Muscle layer of duodenum (tissue), 2 donors: ENCODE measurements around the gene ZFYVE27.
A peak's percentile ranks its signal among the peaks of the same experiment; 100 is the strongest.
"Not testable (repeated sequence)": the region's sequence is repeated elsewhere in the genome, so short reads cannot be mapped to it uniquely, and the experiment has no call there.

Experiments used
- H3K27ac ChIP-seq: one replicate; pipeline ENCODE4 v1.7.0; 2013; ENCODE audit warnings: mild to moderate bottlenecking, low read length
- H3K27me3 ChIP-seq: one replicate; pipeline ENCODE4 v1.7.0; 2013; ENCODE audit warnings: low read depth, mild to moderate bottlenecking, control low read depth, low read length
- H3K36me3 ChIP-seq, 2 donors: one replicate each; pipeline ENCODE4 v1.7.0; 2013; ENCODE audit warnings: low read length in 2 of 2, control low read depth in 1 of 2, mild to moderate bottlenecking in 1 of 2; ENCODE audit not compliant: insufficient read depth in 2 of 2, control insufficient read depth in 1 of 2
- H3K4me1 ChIP-seq, 2 donors: one replicate each; pipeline ENCODE4 v1.7.0; 2013; ENCODE audit warnings: low read length in 2 of 2, mild to moderate bottlenecking in 2 of 2, control low read depth in 1 of 2, moderate library complexity in 1 of 2; ENCODE audit not compliant: insufficient read depth in 2 of 2, control insufficient read depth in 1 of 2
- H3K4me3 ChIP-seq, 2 donors: one replicate each; pipeline ENCODE4 v1.7.0; 2013; ENCODE audit warnings: low read length in 2 of 2, low read depth in 1 of 2, mild to moderate bottlenecking in 1 of 2
- H3K9me3 ChIP-seq, 2 donors: one replicate each; pipeline ENCODE4 v1.7.0; 2013; ENCODE audit warnings: low read length in 2 of 2, control low read depth in 1 of 2, mild to moderate bottlenecking in 1 of 2; ENCODE audit not compliant: control insufficient read depth in 1 of 2
- donor health status: healthy.

ZFYVE27 gene

GRCh38 chr10:97736902-97737769, at the start of gene ZFYVE27:
Gene ZFYVE27 (plus strand): TSS chr10:97737128. CDS start chr10:97738478, 1,350 bp downstream.
- Histone ChIP-seq H3K27ac (peak within 1 kb of the TSS; percentile 91), H3K27me3 (no peaks in the 10 kb centered on the region), H3K4me3 (peak within 1 kb of the TSS; percentile 79 to 81), H3K9me3 (no peaks in the 10 kb centered on the region), H3K36me3 (peaks cover 8 to 12% of the 10 kb centered on the region in 2 donors), H3K4me1 (peaks cover 5 to 17% of the 10 kb centered on the region in 2 donors)

- Histone ChIP-seq H3K27me3 (no peaks in the 10 kb centered on the region), H3K27ac (peak overlapping the region; percentile 89), H3K4me1 (peaks cover 14 to 34% of the 10 kb centered on the region in 2 donors), H3K4me3 (peak overlapping the region; percentile 59 to 81), H3K9me3 (no peaks in the 10 kb centered on the region), H3K36me3 (peaks cover 0 to 11% of the 10 kb centered on the region in 2 donors)
These were observed 48.8 kb upstream of the ZFYVE27 start for GRCh38 chr10:97687785-97688781.

- H3K9me3 ChIP-seq, result peaks cover 0 to 2% of the 10 kb centered on the region in 2 donors
These were observed 47.3 kb upstream of the ZFYVE27 start for GRCh38 chr10:97689559-97690020.

GRCh38 chr10:97690133-97690532, 46.8 kb upstream of the ZFYVE27 start:
- Histone ChIP-seq H3K4me3 (no peak overlapping the region), H3K27ac (no peak overlapping the region), H3K4me1 (peaks cover 14 to 28% of the 10 kb centered on the region in 2 donors), H3K9me3 (peaks cover 0 to 2% of the 10 kb centered on the region in 2 donors), H3K36me3 (peaks cover 0 to 11% of the 10 kb centered on the region in 2 donors), H3K27me3 (no peaks in the 10 kb centered on the region)

More at GRCh38 chr10:97689559-97690020, 47.3 kb upstream of the ZFYVE27 start:
- Histone ChIP-seq H3K27me3 (no peaks in the 10 kb centered on the region), H3K36me3 (peaks cover 0 to 11% of the 10 kb centered on the region in 2 donors), H3K4me3 (no peak overlapping the region), H3K4me1 (peaks cover 14 to 28% of the 10 kb centered on the region in 2 donors), H3K27ac (no peak overlapping the region)

GRCh38 chr10:97698072-97698655, 38.8 kb upstream of the ZFYVE27 start:
- H3K27me3 ChIP-seq, H3K36me3 ChIP-seq, H3K27ac ChIP-seq, H3K4me1 ChIP-seq, H3K4me3 ChIP-seq, H3K9me3 ChIP-seq: not testable (repeated sequence)

GRCh38 chr10:97701438-97702069, 35.4 kb upstream of the ZFYVE27 start:
- Histone ChIP-seq H3K4me3 (no peak overlapping the region), H3K27ac (no peak overlapping the region), H3K27me3 (no peaks in the 10 kb centered on the region)

GRCh38 chr10:97703398-97704067, 33.4 kb upstream of the ZFYVE27 start:
- H3K36me3 ChIP-seq, result no peaks in the 10 kb centered on the region
- H3K4me1 ChIP-seq, result no peaks in the 10 kb centered on the region
- no peak overlapping the region for H3K4me3 ChIP-seq
- H3K9me3 ChIP-seq, result no peaks in the 10 kb centered on the region
- H3K27me3 ChIP-seq, result no peaks in the 10 kb centered on the region
- no peak overlapping the region for H3K27ac ChIP-seq

More at GRCh38 chr10:97701438-97702069, 35.4 kb upstream of the ZFYVE27 start:
- no peaks in the 10 kb centered on the region for H3K4me1 ChIP-seq
- no peaks in the 10 kb centered on the region for H3K36me3 ChIP-seq
- no peaks in the 10 kb centered on the region for H3K9me3 ChIP-seq

GRCh38 chr10:97704341-97704740, 32.6 kb upstream of the ZFYVE27 start:
- Histone ChIP-seq H3K4me1 (peaks cover 0 to 5% of the 10 kb centered on the region in 2 donors), H3K36me3 (no peaks in the 10 kb centered on the region), H3K27me3 (no peaks in the 10 kb centered on the region), H3K9me3 (no peaks in the 10 kb centered on the region), H3K4me3 (no peak overlapping the region), H3K27ac (no peak overlapping the region)

GRCh38 chr10:97705006-97705670, 31.8 kb upstream of the ZFYVE27 start:
- Histone ChIP-seq H3K9me3 (no peaks in the 10 kb centered on the region), H3K27me3 (no peaks in the 10 kb centered on the region), H3K27ac (no peak overlapping the region), H3K4me1 (peaks cover 0 to 10% of the 10 kb centered on the region in 2 donors), H3K4me3 (no peak overlapping the region), H3K36me3 (no peaks in the 10 kb centered on the region)
